HG02571 (cell line): ENCODE measurements around the gene SGPP2.
"Not testable (repeated sequence)": the region's sequence is repeated elsewhere in the genome, so short reads cannot be mapped to it uniquely, and the experiment has no call there.

Source experiments
- ATAC-seq: cut with Tn5 transposase; IDR thresholded peaks from one replicate; pipeline ENCODE4 v1.9.1; 2021; ENCODE audit warnings: mild to moderate bottlenecking, moderate library complexity; ENCODE audit not compliant: unreplicated experiment

Gene SGPP2

DNA sequence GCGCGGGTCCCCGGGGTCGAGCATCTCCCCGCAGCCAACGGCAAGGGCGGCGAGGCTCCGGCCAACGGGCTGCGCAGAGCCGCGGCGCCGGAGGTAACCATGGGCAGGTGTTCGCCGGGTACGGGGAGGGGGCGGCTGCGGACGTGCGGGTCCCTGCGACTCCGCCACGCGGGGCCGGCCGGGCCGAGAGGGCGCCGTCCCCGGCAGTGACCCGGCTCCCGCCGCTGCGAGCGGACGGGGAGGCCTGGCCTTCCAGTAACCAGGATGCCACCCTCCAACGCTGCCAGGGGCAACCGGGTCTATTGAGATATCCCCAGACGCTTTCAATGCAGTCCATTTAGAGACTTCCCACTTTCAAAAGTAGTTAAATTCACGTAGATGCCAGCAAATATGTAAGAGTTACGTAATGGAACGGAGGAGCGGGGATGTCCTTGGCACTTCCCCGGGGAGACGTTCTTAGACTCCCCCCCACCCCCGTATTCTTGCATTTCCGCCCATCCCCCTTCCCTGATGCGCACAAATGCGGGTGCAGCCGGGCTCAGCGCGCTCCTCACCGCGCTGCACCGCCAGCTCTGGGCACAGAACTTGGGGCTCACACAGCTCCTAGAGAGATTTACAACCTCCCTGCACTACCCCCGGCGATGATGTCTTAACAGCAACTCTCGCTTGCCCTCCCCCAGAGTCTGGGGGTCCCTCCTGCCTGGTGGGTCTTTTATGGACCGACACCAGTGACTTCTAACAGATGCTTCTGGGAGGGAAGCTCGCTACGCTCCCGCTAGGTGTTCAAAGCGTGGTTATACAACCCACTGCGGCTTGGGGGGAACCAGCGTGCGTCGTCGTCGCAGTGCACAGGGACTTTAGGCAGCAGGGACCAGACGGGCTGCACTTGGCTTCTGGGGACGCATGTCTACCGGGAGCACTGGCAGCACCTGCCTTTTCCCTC is 657 bp downstream of the SGPP2 start:
- ATAC-seq: peak; percentile 19

DNA sequence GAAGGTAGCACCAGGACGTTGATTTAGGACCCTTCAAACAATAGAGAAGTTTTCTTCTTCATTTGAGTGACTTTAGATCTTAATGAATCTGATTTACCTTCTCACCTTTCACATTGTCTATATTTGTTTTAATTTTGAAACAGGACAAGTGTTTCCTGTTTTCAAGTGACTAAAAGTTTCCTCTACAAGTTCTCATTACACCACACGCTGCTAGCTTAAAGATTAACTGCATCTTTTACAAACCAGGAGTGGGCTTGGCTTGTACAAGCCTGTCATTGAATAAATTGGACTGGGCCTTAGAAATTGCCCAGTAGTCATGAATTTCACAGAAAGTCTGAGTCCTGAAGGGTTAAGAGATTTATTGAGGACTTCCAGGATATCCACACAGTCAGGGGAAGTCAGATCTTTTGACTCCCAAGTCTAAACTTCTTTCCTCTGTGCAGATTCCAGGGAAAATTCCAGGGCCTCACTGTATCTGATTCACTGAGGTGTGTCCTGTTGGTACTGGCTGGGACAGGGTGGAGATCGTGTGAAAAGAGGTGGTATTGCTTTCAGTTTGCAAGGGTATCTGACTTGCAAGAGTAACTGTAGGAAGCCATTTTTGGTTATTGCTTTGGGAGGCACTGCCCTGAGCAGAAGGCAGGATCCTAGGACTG is 3.4 kb downstream of the SGPP2 start:
- peak; percentile 37 for ATAC-seq

DNA sequence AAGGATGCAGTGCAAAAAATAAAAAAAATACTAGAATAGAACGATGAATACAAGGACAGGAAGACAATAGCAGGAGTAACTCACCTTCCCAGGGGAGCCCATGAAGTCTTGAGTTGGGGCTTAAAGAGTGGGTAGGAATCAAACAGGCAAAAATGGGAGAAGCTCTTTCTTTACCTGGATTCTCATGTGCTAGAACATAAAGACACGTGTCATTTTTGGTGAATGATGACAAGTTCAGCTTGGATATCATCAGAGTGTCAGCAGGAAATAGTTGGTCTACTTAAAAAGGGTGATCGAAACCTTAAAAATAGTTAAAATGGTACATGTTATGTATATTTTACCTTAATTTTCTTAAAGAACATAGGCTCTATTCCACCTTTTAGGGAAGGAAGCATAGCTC is 5.7 kb downstream of the SGPP2 start:
- ATAC-seq: no peak

DNA sequence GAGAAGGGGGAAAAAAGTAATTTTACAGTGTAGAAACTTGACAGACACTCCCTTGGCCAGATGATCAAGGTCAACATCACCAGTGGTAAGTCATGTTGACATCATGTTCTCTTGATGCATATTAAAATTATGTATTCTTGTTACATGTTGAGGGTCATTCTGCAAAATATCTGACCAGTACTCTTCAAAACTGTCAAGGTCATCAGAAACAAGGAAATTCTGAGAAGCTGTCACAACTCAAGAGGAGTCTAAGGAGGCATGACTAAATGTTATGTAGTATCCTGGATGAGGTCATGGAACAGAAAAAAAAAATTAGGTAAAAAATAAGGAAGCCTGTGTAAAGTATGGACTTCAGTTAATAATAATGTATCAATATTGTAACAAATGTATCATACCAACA is 6.3 kb downstream of the SGPP2 start:
- no peak for ATAC-seq

DNA sequence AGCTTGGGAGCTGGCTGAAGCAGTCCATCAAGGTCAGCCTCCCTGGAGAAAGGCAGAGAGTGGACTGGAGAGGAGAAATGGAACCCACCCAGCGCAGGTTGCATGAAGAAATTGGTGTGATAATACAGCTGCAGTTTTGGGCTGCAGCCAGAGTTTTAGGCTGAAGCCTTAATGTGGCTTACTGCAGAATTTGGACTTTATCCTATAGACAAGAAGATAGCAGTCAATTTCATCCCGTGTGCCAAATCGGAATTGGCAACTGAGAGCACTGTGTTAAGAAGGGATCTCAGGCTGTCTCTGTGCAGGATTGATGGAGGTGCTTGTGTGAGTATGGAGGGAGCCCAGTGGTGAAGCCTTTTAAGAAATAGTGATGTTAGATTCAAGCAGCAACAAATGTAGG is 7.5 kb downstream of the SGPP2 start:
- no peak for ATAC-seq

DNA sequence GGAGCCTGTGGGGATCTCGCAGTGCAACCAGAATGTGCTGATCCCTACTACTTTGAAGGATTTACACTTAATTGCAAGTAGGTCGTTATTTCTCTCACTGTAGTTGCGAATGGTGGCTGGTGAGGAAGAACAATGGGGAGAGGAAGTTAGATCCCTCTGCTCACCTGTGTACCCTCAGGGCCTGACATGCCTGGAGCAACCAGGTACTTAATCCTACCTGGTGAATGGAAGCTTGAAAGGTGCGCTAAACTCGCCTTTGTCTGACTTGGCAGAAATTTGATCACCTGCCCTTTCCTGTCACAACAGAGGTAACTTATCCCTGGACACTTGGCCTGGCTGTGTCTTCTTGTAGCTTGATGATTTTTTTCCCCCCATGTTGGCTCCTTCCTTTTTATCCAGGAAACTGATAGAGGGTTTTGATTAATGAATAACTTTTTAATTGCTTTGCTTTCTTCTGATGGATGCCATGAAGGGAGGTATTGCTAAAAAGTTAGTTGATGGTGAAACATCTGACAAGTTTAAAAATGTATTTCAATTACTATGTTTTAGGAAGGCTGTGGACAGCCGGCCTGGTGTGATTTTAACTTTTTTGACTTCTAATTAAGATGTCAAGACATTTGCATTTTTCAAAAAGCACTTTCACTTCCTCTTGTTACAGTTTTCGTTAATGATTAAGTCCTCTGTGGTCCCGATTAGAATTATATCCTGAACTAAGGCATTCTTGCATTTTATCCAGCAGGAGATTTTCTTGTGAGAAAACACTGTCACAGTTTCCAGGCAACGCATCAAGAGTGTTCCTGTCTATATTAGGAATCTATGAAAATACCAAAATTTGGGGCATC is 9.2 kb downstream of the SGPP2 start:
- ATAC-seq: peak; percentile 74

DNA sequence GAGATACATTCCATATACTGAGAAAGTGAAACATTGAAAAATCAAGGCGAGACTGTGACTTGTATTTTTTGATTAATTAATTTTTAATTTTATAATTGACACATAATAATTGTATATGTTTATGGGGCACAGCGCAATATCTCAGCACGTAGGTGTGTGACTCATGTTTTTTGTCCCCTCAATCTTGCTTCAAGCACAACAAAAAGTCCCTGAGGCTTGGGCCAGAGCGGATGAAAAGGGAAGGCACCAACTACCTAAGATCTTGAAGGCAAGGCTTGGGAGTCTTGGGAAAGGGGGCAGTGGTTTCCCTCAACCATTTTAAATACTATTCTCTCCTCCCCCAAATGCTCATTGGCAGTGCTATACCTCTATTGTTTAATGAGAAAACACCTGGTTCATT is 9.9 kb downstream of the SGPP2 start:
- peak; percentile 36 for ATAC-seq

DNA sequence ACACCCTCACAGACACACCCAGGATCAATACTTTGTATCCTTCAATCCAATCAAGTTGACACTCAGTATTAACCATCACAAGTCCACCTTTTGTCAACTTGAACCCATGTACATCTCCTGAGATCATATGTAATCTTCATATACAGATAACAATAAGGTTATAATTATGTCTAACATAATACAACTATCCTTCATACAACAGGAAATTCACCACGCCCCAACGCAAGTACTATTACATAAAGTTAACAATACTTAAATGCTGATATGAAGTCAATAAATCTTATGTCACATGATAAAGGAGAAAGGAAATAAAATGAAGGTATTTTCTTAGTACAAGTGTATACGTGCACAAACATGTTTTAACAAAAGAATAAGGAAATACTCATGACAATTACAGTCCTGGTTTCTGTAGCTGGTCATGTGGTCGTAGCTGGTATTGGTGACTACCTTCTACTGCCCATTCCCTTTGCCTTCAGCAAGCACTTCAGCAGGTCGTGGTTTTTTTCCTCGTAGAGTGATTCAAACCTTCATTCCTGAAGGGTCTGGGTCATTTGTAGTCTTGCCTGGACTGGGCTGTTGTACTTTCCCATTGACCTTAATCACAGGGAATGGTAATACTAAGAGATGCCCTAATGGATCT is 11.2 kb downstream of the SGPP2 start:
- not testable (repeated sequence) for ATAC-seq

DNA sequence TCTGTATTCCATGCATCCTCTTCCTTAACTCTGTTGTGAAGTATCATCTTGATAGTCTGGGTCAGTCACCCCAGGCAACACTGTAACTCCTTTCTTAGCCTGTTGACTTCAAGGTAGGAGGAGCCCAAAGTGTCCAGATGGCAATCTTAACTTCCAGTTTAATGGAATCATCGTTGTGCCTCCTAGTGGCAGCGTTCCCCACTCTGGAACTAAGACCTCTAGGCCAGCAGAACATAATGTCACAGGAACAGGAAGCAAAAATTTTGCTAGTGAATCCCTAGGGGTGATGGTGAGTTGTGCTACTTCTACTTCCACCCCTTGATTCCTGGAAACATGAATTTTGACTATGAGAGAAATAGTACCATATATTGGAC is 11.7 kb downstream of the SGPP2 start:
- ATAC-seq: no peak

DNA sequence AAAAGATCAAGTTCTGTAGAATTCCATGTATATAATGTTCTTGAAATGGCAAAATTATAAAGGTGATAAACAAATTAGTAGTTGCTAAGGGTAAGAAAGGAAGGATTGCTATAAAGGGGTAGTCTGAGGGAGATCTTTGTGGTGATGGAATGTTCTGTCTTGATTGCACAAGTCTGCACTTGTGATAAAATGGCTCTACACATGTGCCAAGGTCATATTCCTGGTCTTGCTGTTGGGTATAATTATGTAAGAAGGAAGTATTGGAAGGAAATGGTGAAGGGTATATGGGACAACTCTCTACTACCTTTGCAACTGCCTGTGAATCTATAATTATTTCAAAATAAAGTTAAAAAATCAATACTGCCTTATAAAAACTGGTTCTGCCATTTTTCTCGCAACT is 15.3 kb downstream of the SGPP2 start:
- no peak for ATAC-seq

DNA sequence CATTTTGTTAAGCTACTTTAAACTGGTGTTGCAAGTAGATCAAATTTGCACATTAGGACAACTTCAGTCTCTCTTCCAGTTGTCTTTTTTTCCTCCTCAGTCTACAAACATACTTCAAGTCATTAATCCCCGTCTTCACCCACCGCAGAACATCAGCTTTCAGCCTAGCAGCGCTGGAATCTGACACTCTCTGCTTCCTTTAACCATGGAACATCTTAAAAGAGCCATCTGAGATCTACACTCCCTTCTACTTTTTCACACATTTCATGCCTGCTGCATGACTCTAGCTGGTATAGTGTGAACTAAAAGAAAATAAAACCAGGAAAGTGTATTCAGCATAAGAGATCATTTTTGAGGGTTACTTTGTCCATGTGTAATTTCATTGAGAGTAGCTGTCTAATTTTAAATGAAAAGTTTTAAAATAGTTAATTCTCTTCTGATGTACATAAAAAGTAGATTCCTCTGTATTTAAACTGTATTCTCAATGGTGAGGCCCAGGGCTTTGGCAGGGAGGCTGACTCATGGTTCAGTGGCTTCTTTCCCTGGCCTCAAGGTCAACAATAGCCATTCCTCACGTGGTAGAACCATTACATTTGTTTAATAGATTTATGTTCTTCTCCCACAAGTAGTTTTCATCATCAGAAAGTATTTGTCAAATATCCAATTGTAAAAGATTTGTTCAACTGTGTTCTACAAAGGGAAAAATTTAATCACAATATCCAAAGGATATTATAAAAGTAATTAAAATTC is 16.5 kb downstream of the SGPP2 start:
- no peak for ATAC-seq

DNA sequence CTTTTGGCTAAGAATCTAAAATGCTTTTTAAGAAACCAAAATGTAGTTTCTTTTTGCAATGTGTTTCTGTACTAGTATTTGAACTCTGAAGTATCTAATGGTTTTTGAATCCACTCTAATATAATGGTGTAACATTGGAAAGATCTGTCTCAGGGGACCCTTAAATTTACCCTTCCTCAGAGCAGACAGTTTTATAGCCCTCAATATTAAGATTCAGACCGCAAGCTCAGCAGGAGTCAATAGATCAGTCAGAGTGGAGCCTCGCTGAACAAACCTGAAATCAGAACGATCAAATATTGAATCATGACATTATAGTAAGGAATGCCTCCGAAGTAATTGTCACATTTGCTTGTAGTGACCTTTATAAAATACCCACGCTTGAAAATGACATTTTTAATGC is 18.3 kb downstream of the SGPP2 start:
- no peak for ATAC-seq

DNA sequence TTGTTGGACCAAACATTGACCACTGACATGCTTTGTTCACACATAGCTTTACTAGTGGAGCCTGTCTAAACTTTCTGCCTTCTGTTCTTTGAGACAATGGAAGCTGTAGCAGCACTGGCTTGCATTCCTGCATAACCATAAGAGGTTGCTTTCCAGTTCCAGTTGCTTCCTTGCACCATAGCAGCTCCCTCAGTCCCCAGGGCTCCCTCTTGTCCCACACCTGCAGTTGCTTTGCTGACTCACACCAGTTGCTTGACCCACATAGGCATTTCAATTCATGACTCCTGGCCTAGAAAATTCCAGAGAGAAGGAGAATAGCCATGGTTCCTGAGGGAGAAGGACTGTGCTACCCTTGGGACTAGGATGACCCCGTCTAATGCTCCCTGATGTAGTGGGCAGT is 20.9 kb downstream of the SGPP2 start:
- ATAC-seq: no peak

DNA sequence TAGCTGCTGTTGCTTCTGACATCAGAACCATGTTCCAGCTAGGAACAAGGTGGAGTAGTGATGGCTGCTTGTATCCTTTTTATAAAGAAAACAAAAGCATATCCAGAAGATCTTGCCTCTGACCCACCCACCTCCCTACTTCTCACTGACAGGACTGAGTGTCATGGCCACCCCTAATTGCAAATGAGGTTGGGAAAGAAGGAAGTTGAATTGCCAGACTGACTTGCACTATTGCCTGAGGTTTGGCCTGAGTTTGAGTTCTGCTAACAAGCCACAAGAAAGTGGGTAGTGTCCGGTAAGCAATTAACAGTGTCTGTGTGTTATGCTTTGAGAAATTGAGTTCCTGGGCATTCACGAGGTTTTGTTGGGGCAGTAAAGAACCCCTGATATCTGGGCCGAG is 22.8 kb downstream of the SGPP2 start:
- ATAC-seq: no peak

DNA sequence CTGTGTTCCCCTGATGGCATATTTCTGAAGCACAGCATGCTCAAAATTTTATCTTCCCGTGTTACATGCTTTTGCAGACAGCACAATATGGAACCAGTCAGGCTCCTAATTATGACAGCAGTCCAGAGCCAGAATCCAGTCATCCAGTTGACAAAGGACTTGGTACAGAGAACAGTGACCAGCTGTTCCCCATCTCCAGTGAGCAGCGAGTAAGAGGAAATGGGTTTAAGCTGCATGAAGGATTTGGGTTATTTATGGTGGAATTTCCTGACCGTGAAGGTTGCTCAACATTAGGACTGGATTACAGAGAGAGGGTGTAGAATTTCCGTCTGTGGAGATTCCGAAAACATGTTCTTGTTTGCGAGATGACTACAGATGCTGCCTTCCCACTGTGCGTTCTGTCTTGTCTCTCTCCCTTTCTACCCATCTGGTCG is 24.4 kb downstream of the SGPP2 start:
- ATAC-seq: no peak

DNA sequence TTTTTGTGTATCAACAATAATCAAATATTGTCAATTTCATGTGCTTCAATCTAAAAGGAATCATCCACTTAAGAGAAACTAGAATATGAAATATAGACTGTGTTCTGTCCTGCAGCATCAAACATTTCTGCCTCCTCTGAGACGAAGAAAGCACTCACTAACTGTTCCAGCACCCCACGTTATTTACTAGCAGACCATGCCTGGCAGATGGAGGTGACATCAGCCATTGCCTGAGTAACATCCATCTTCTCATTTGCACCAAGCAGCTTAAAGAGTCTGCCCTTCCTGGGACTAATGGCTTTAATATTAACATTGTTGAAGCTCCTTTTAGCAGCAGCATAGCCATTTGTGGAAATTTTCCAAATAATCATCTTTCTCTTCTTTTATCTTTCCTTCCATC is 25.7 kb downstream of the SGPP2 start:
- no peak for ATAC-seq

DNA sequence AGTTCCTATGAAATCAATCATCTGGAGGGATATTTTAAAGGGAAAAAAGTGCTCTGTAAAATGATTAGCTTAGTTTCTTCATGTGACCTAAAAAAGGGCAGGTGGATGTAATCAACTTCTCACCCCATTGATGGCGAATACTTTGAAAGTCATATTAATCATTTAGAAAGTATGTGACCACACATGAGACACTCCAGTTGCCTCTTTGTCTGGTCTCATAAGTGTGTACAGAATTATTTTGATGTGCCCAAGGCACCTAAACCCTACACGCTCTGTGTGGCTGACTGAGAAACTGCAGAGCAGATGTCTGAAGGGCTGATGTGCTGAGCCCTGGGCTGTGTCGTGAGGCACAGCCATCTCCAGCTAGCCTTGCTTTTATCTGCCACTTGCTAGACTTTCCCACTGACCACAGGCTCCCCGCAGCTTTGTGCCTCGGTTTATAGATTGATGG is 26.9 kb downstream of the SGPP2 start:
- ATAC-seq: peak; percentile 99

DNA sequence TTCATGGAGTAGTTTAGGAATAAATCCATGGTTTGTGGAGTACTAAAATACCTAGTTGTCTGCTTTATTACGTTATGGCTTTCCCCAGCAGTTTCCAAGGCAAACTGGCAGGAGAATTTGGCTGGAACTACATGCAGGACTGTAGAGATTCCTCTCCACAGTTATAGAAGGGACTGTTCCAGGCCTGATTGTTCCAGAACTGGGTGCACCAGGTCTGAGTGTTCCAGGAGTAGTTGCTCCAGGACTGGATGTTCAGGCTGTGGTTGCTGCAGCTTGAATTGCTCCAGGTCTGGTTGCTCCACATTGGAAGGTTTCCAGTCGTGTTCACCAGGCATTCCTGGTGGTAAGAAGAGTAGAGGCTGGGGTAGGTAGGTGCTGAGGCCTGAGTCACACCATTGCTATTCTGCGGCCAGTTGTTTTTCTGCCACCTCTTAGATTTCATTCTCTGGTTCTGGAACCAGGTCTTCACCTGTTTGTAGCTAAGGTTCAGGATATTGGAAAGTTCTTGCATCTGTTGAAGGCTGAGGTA is 28.1 kb downstream of the SGPP2 start:
- ATAC-seq: no peak

DNA sequence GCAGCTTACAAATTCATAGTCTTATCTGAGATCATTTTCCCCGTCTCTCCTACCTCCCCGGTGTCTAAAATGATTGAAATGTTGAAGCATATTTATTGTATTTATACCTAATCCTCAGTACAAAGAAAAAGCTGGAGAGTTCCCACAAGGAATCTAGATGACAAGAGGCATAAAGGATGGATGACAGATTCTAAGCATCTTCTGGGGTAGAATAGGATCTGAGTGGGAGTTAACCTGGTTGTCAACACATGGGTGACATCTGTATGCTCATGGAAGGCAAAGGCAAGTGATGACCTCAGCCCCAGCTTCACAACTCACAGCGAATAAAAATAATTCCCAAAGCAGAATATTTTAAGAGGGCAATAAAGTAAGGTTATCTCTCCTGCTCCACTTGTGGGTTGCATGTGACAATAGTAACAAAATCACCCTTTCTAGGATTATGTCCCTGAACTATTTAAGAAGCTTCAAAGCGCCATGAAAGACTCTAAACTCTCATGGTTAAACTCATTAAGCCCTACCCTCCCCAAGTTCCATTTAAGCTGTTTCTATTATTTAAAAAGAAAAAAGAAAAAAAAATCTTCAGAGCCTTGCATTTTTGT is 32.2 kb downstream of the SGPP2 start:
- ATAC-seq: no peak

DNA sequence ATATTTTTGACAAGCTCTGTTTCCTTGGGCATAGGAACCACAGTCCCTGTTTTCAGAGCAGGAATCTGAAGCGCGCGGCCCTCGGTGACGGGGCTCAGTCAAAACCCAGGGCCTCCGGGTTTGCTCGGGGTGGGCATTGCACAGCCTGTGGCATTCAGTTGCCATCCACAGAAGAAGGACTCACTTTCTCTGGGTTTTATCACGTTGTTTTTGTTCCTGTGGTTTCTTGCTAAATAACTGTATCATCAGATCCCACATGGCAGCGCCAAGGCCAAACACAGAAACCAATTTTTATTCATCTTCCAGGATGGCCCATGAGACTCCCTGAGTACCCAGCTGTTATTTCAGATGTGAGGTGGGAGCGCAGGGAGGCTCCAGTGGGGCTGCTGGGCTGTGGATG is 35.6 kb downstream of the SGPP2 start:
- ATAC-seq: no peak
